GM10266 (cell line): Measurements from ENCODE around the gene CELA2B.
A peak's percentile ranks its signal among the peaks of the same experiment; 100 is the strongest.
"Not testable (repeated sequence)": the region's sequence is repeated elsewhere in the genome, so short reads cannot be mapped to it uniquely, and the experiment has no call there.

Experiments
- DNase-seq: peaks from one replicate; pipeline ENCODE4 v3.0.0; 2012; ENCODE audit errors: extremely low spot score
- CTCF ChIP-seq: IDR thresholded peaks from 2 replicates; pipeline ENCODE4 v1.5.1; 2012; ENCODE audit warnings: mild to moderate bottlenecking, low read depth; ENCODE audit not compliant: control insufficient read depth, insufficient read depth; ENCODE audit errors: missing control alignments

Gene CELA2B

GRCh38 chr1:15489052-15489736 is 13.3 kb downstream of the CELA2B start:
- no peak for DNase-seq
- no peak for TF ChIP-seq CTCF

GRCh38 chr1:15491010-15491409 is 15.1 kb downstream of the CELA2B start:
- DNase-seq, result not testable (repeated sequence)

GRCh38 chr1:15492596-15492995 is 16.7 kb downstream of the CELA2B start:
- TF ChIP-seq CTCF, result no peak
- DNase-seq, result no peak

GRCh38 chr1:15493869-15494390 is 18.0 kb downstream of the CELA2B start:
- DNase-seq, result no peak
- no peak for TF ChIP-seq CTCF

GRCh38 chr1:15500184-15501178 is 24.6 kb downstream of the CELA2B start:
- no peak for DNase-seq
- no peak for TF ChIP-seq CTCF

GRCh38 chr1:15501208-15502032 is 25.5 kb downstream of the CELA2B start:
- TF ChIP-seq CTCF, result peak; percentile 75
- DNase-seq, result peak; percentile 66

- DNase-seq, result no peak
- no peak for TF ChIP-seq CTCF
These were observed 28.5 kb downstream of the CELA2B start for GRCh38 chr1:15504436-15504835.
